Keratinocyte (primary cell): ENCODE measurements around the gene FUZ. TPM values are rescaled to one million over a fixed set of nuclear protein-coding genes. Genes with fewer than 3 reads are reported as not detected.
A peak's percentile ranks its signal among the peaks of the same experiment; 100 is the strongest.

ENCODE experiments used
- DNase-seq: peaks from one replicate; pipeline ENCODE4 v3.0.0-alpha.2; 2011; ENCODE audit warnings: low read depth, missing footprints, low spot score
- FAIRE-seq: peaks from 2 replicates; lab custom pipeline; 2011; peaks lifted over from hg19 to GRCh38; lab: Jason Lieb, UNC
- H2AFZ ChIP-seq: 2 replicates; pipeline ENCODE4 v1.6.0; 2012; ENCODE audit warnings: low read length, control low read depth, inconsistent platforms; ENCODE audit not compliant: control insufficient read depth
- H3K27ac ChIP-seq: 2 replicates; pipeline ENCODE4 v1.5.1; 2011; ENCODE audit warnings: low read length; ENCODE audit not compliant: control insufficient read depth, insufficient read depth
- H3K27me3 ChIP-seq: 3 replicates; pipeline ENCODE4 v1.6.0; 2011; ENCODE audit warnings: low read length; ENCODE audit not compliant: control insufficient read depth, insufficient read depth; ENCODE audit errors: extremely low read depth
- H3K36me3 ChIP-seq, 2 experiments: 2 replicates in 1 of 2; 3 replicates in 1 of 2; pipeline ENCODE4 v1.5.1; 2011; ENCODE audit warnings: low read length in 2 of 2, mild to moderate bottlenecking in 1 of 2; ENCODE audit not compliant: control insufficient read depth in 2 of 2, insufficient read depth in 2 of 2; ENCODE audit errors: extremely low read depth in 1 of 2
- H3K4me1 ChIP-seq: 3 replicates; pipeline ENCODE4 v1.5.1; 2011; ENCODE audit warnings: low read length; ENCODE audit not compliant: control insufficient read depth, insufficient read depth; ENCODE audit errors: extremely low read depth
- H3K4me2 ChIP-seq: 3 replicates; pipeline ENCODE4 v1.6.0; 2011; ENCODE audit warnings: low read depth, low read length; ENCODE audit not compliant: control insufficient read depth, insufficient read depth; ENCODE audit errors: extremely low read depth
- H3K4me3 ChIP-seq, 3 experiments: fragments of 200-600 bp in 1 of 3; sonication (generic) in 1 of 3; 2 replicates in 2 of 3; 3 replicates in 1 of 3; pipeline ENCODE4 v1.5.1; 2011 to 2016; ENCODE audit warnings: low read length in 3 of 3, mild to moderate bottlenecking in 3 of 3, control low read depth in 2 of 3, inconsistent platforms in 1 of 3, low read depth in 1 of 3, mixed read lengths in 1 of 3, mixed run types in 1 of 3, moderate library complexity in 1 of 3; ENCODE audit not compliant: control insufficient read depth in 2 of 3, insufficient read depth in 2 of 3; ENCODE audit errors: extremely low read depth in 1 of 3
- H3K79me2 ChIP-seq: 2 replicates; pipeline ENCODE4 v1.6.0; 2012; ENCODE audit warnings: low read length; ENCODE audit not compliant: control insufficient read depth, insufficient read depth
- H3K9ac ChIP-seq: 3 replicates; pipeline ENCODE4 v1.6.0; 2011; ENCODE audit warnings: low read length; ENCODE audit not compliant: control insufficient read depth, insufficient read depth; ENCODE audit errors: extremely low read depth
- H3K9me1 ChIP-seq: 3 replicates; pipeline ENCODE4 v1.6.0; 2011; ENCODE audit warnings: low read length; ENCODE audit not compliant: control insufficient read depth, insufficient read depth; ENCODE audit errors: extremely low read depth
- H3K9me3 ChIP-seq: 2 replicates; pipeline ENCODE4 v1.5.1; 2012; ENCODE audit warnings: low read depth, low read length; ENCODE audit not compliant: control insufficient read depth
- H4K20me1 ChIP-seq: 3 replicates; pipeline ENCODE4 v1.6.0; 2011; ENCODE audit warnings: low read length; ENCODE audit not compliant: control insufficient read depth, insufficient read depth; ENCODE audit errors: extremely low read depth
- EZH2 ChIP-seq: IDR thresholded peaks from one replicate; pipeline ENCODE4 v1.6.1; 2012; ENCODE audit warnings: inconsistent platforms, mild to moderate bottlenecking, low read length, moderate library complexity
- dilution Hi-C: fragments of 300-500 bp; cut with MboI; formaldehyde crosslinking; loops from one replicate; pipeline ENCODE4 v1.7.0; 2020; ENCODE audit warnings: low sequenced_read_pairs; ENCODE audit not compliant: extremely low pct_ligation_motif_present
- polyA plus RNA-seq, 5 experiments: library from polyadenylated mRNA; depleted of rRNA in 3 of 5; stranded (reverse) in 3 of 5; stranded (forward) in 1 of 5; unstranded in 1 of 5; fragments of >200 nt; gene quantifications; 1 replicate in 1 of 5; 2 replicates in 3 of 5; 3 replicates in 1 of 5; pipeline versions ENCODE4 v1.2.1 to v1.2.3, GENCODE V29; 2011 to 2012; ENCODE audit warnings: missing spikeins in 2 of 5, low read depth in 1 of 5, low replicate concordance in 1 of 5
- TF ChIP-seq, protein P1 (sequence below), 3 experiments: IDR thresholded peaks in 1 of 3; conservative IDR thresholded peaks in 1 of 3; optimal IDR thresholded peaks in 1 of 3; 2 replicates in 2 of 3; 3 replicates in 1 of 3; pipeline versions ENCODE3 to v1.5.1; 2011; ENCODE audit warnings: low read length in 3 of 3, mild to moderate bottlenecking in 3 of 3, moderate library complexity in 2 of 3, control low read depth in 1 of 3, inconsistent platforms in 1 of 3; ENCODE audit not compliant: insufficient read depth in 2 of 3; ENCODE audit errors: extremely low read depth in 1 of 3

Gene FUZ
- polyA plus RNA-seq, 1 donor (not counting 4 experiments of a cell fraction or from before 2014, with no cell fraction given), result 3.7 TPM

DNA sequence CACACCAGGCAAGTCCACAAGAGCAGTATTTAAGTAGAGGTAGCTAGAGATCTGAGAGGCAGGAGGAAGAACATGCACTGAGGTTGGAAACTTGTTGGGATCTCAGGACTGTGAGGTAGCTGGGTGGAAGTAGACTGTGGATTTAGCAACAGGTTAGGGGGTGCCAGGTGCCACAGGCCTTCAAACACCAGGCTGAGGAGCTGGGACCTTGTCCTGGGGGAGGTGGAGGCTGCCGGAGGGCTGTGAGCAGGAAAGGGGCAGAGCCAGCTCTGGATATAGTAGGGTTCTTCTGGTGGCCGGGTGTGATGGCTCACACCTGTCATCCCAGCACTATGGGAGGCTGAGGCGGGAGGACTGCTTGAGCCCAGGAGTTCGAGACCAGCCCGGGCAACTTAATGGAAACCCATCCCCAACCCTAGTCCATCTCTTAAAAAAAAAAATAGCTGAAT lies 3.1 kb downstream of the FUZ start:
- DNase-seq (no peak), FAIRE-seq (no peak)
- Histone ChIP-seq H3K4me2 (peak overlapping the region; percentile 91), H3K9me1 (no peaks in the 10 kb centered on the region), H2AFZ (peak overlapping the region; percentile 80), H4K20me1 (no peaks in the 10 kb centered on the region), H3K4me3 (no peak overlapping the region), H3K4me1 (peaks cover 21% of the 10 kb centered on the region), H3K79me2 (no peaks in the 10 kb centered on the region), H3K9ac (no peak overlapping the region), H3K27me3 (no peaks in the 10 kb centered on the region), H3K27ac (no peak overlapping the region), H3K9me3 (no peaks in the 10 kb centered on the region), H3K36me3 (peaks cover 2 to 5% of the 10 kb centered on the region in 2 experiments)
- TF ChIP-seq, protein P1, sequence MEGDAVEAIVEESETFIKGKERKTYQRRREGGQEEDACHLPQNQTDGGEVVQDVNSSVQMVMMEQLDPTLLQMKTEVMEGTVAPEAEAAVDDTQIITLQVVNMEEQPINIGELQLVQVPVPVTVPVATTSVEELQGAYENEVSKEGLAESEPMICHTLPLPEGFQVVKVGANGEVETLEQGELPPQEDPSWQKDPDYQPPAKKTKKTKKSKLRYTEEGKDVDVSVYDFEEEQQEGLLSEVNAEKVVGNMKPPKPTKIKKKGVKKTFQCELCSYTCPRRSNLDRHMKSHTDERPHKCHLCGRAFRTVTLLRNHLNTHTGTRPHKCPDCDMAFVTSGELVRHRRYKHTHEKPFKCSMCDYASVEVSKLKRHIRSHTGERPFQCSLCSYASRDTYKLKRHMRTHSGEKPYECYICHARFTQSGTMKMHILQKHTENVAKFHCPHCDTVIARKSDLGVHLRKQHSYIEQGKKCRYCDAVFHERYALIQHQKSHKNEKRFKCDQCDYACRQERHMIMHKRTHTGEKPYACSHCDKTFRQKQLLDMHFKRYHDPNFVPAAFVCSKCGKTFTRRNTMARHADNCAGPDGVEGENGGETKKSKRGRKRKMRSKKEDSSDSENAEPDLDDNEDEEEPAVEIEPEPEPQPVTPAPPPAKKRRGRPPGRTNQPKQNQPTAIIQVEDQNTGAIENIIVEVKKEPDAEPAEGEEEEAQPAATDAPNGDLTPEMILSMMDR (optimal IDR thresholded peaks at IDR 0.05 in 1 of 3, IDR thresholded peaks at IDR 0.05 in 1 of 3, conservative IDR thresholded peaks at IDR 0.05 in 1 of 3; ENCODE audit: extremely low read depth in 1 of 3, insufficient read depth in 2 of 3, low read length in 3 of 3), result no peak
- TF ChIP-seq EZH2, result no peak
- dilution Hi-C loops, result no loop called here

DNA sequence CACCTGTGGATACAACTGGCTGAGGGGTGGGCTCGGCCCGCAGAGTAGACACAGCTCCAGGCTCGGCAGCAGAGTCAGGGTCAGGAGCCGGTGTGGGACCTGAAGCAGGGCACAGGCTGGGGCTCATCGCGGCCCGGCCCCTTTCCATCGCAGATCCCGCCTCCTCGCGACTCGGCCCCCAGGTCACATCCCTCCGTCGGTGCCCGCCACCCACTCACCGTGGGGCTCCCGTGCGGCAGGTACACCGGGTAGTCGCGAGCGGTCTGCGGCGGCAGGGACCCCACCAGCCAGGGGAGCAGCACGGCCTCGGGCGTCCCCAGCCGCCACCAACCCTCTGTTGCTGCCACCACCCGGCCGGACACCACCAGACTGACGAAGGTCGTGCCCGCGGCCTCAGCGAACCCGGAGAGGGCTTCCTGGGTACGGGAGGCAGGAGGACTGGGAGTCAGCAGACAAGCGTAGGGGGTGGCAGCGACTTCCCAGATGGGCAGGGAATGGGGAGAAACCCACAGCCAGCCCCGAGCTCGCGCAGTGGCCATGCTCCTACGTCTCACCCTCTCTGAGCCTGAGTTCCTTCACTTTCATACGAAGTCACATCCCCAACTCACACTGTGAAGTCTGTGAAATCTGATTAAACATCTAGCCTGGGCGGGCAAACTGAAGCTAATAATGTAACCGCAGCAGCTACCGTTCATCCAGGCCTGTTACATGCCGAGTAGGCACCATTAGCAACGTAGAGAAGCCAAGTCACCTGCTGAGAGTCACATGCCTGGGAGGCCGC lies 3.7 kb downstream of the FUZ start:
- peak overlapping the region; percentile 60 for H3K9ac ChIP-seq
- H3K79me2 ChIP-seq, result no peaks in the 10 kb centered on the region
- H2AFZ ChIP-seq, result peak overlapping the region; percentile 80
- peaks cover 21% of the 10 kb centered on the region for H3K4me1 ChIP-seq
- peaks cover 5% of the 10 kb centered on the region in 2 experiments for H3K36me3 ChIP-seq
- no peak for TF ChIP-seq EZH2
- TF ChIP-seq, protein P1 (optimal IDR thresholded peaks at IDR 0.05 in 1 of 3, IDR thresholded peaks at IDR 0.05 in 1 of 3, conservative IDR thresholded peaks at IDR 0.05 in 1 of 3; ENCODE audit: extremely low read depth in 1 of 3, insufficient read depth in 2 of 3, low read length in 3 of 3), result peak in 1 of 3 experiments; percentile 43
- DNase-seq, result no peak
- peak overlapping the region; percentile 37 to 80 (median 69) for H3K4me3 ChIP-seq
- H3K9me3 ChIP-seq, result no peaks in the 10 kb centered on the region
- no peaks in the 10 kb centered on the region for H4K20me1 ChIP-seq
- FAIRE-seq, result no peak
- H3K9me1 ChIP-seq, result no peaks in the 10 kb centered on the region
- H3K27me3 ChIP-seq, result no peaks in the 10 kb centered on the region
- H3K4me2 ChIP-seq, result peak overlapping the region; percentile 91
- no peak overlapping the region for H3K27ac ChIP-seq
- dilution Hi-C loops, result no loop called here
